DND-41 (cell line): Measurements from ENCODE around the gene CXCL8.

Experiments
- EZH2 ChIP-seq: IDR thresholded peaks from 3 replicates; pipeline ENCODE4 v1.6.1; 2012; ENCODE audit warnings: borderline replicate concordance, low read depth, mild to moderate bottlenecking, moderate library complexity, low read length, inconsistent platforms; ENCODE audit not compliant: severe bottlenecking
- TF ChIP-seq, protein P1 (sequence below): IDR thresholded peaks from 2 replicates; pipeline ENCODE4 v1.5.1; 2012; ENCODE audit warnings: borderline replicate concordance, low read length, moderate library complexity, mild to moderate bottlenecking; ENCODE audit not compliant: poor library complexity, severe bottlenecking; ENCODE audit errors: extremely low read depth

- TF ChIP-seq, protein P1, sequence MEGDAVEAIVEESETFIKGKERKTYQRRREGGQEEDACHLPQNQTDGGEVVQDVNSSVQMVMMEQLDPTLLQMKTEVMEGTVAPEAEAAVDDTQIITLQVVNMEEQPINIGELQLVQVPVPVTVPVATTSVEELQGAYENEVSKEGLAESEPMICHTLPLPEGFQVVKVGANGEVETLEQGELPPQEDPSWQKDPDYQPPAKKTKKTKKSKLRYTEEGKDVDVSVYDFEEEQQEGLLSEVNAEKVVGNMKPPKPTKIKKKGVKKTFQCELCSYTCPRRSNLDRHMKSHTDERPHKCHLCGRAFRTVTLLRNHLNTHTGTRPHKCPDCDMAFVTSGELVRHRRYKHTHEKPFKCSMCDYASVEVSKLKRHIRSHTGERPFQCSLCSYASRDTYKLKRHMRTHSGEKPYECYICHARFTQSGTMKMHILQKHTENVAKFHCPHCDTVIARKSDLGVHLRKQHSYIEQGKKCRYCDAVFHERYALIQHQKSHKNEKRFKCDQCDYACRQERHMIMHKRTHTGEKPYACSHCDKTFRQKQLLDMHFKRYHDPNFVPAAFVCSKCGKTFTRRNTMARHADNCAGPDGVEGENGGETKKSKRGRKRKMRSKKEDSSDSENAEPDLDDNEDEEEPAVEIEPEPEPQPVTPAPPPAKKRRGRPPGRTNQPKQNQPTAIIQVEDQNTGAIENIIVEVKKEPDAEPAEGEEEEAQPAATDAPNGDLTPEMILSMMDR: no peak
- TF ChIP-seq EZH2: no peak
Observed at GRCh38 chr4:73788411-73788810, 48.0 kb downstream of the CXCL8 start.
